Small intestine (tissue), 7 donors: ENCODE measurements around the gene AQP12B. TPM values are rescaled to one million over a fixed set of nuclear protein-coding genes. Genes with fewer than 3 reads are reported as not detected.

Experiments
- DNase-seq, 2 donors: peaks; one replicate each; pipeline versions ENCODE4 v3.0.0 to v3.0.0-alpha.2; 2013
- FAIRE-seq: peaks from 2 replicates; lab custom pipeline; 2012; peaks lifted over from hg19 to GRCh38; lab: Jason Lieb, UNC
- H3K27ac ChIP-seq, 3 donors: one replicate each; pipeline ENCODE4 v1.5.1; 2013; ENCODE audit warnings: low read length in 2 of 3, mild to moderate bottlenecking in 2 of 3, control low read depth in 1 of 3, inconsistent platforms in 1 of 3, low read depth in 1 of 3, moderate library complexity in 1 of 3
- H3K27me3 ChIP-seq, 3 donors: one replicate each; pipeline ENCODE4 v1.6.1; 2013; ENCODE audit warnings: low read length in 3 of 3, inconsistent platforms in 1 of 3; ENCODE audit not compliant: control insufficient read depth in 3 of 3, insufficient read depth in 3 of 3
- H3K36me3 ChIP-seq, 3 donors: one replicate each; pipeline ENCODE4 v1.6.1; 2013; ENCODE audit warnings: low read length in 3 of 3, inconsistent platforms in 1 of 3, low read depth in 1 of 3, mild to moderate bottlenecking in 1 of 3, moderate library complexity in 1 of 3; ENCODE audit not compliant: control insufficient read depth in 3 of 3, insufficient read depth in 2 of 3
- H3K4me1 ChIP-seq, 3 donors: one replicate each; pipeline ENCODE4 v1.6.1; 2013; ENCODE audit warnings: low read length in 2 of 3, inconsistent platforms in 1 of 3, low read depth in 1 of 3, mild to moderate bottlenecking in 1 of 3, moderate library complexity in 1 of 3; ENCODE audit not compliant: control insufficient read depth in 3 of 3, insufficient read depth in 2 of 3
- H3K4me3 ChIP-seq, 3 donors: one replicate each; pipeline ENCODE4 v1.5.1; 2013; ENCODE audit warnings: low read length in 3 of 3, control low read depth in 1 of 3, inconsistent platforms in 1 of 3, low read depth in 1 of 3, mild to moderate bottlenecking in 1 of 3, moderate library complexity in 1 of 3
- H3K9me3 ChIP-seq, 2 donors: one replicate each; pipeline ENCODE4 v1.6.1; 2013; ENCODE audit warnings: low read depth in 1 of 2, low read length in 1 of 2; ENCODE audit not compliant: control insufficient read depth in 2 of 2, insufficient read depth in 1 of 2
- WGBS, 3 donors: extraction: QIAGEN DNeasy Blood & Tissue Kit; methylation state at CpG; one replicate each; pipeline ENCODE4 v1.1.7; 2013; 5-methylcytosine and 5-hydroxymethylcytosine counted together
- polyA plus RNA-seq, 4 donors: library from polyadenylated mRNA; stranded (reverse) in 3 of 4; unstranded in 1 of 4; fragments of 200-250 nt in 3 of 4; fragments of 120-200 nt in 1 of 4; gene quantifications; one replicate each; pipeline versions ENCODE4 v1.2.1 to v1.2.3, GENCODE V29; 2013
- donor health status: healthy with polysubstance abuse.
- donor health status: control.
- donor health status: control.
- donor health status: Bipolar disorder and iron deficiency.
- donor health status: healthy.

AQP12B gene
- polyA plus RNA-seq, 4 donors = 1.3 to 11.5 TPM; not detected in 2

DNA sequence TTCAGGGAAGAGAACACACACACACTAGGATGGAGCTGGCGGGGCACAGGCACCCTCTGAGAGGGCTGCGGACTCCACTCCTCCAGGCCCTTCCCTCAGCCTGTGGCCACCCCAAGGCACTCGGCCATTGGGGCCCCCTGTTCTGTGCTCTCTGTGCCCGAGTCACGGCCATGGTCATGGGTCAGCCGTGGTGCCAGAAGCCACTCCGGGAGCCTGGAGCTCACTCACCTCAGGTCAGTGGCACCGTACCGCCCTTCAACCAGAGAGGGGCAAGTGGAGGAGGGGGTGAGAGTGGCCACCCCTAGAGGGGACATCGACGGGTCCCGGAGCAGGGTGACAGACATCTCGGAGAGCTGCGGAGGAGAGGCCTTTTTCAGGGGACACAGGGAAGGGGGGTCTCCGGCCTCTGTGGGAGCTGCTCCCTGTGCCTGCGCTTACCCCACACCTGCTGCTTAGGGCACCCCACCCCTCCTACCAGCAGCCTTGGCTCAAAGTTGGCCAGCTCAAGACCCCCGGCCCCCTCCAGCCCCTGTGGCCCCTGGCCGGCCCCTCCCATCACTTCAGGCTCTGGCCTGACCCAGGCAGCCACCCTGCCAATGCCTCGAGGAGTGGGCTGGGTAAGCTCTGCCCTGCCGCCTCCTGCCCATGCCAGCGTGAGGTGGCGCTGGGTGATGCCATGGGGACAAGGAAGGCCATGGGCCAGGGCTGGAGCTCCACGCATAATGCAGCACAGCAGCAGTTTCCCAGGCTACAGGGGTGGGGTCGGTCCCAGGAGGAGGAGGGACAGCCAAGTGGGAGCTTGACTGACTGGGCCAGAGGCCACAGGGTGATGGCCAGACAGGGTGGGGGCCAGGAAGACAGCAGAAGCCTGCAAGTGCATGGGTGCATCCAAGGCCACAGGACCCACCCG is 38.3 kb upstream of the AQP12B start:
- no peaks in the 10 kb centered on the region for H3K27me3 ChIP-seq
- DNase-seq (no peak), FAIRE-seq (no peak)
- WGBS, 3 donors = 78 to 88% (median 83%) methylated on average over 23 to 25 of the region's 25 CpGs
- H3K36me3 ChIP-seq = no peaks in the 10 kb centered on the region
- no peaks in the 10 kb centered on the region for H3K9me3 ChIP-seq
- no peak overlapping the region for H3K4me3 ChIP-seq
- H3K27ac ChIP-seq = no peak overlapping the region
- no peaks in the 10 kb centered on the region for H3K4me1 ChIP-seq

DNA sequence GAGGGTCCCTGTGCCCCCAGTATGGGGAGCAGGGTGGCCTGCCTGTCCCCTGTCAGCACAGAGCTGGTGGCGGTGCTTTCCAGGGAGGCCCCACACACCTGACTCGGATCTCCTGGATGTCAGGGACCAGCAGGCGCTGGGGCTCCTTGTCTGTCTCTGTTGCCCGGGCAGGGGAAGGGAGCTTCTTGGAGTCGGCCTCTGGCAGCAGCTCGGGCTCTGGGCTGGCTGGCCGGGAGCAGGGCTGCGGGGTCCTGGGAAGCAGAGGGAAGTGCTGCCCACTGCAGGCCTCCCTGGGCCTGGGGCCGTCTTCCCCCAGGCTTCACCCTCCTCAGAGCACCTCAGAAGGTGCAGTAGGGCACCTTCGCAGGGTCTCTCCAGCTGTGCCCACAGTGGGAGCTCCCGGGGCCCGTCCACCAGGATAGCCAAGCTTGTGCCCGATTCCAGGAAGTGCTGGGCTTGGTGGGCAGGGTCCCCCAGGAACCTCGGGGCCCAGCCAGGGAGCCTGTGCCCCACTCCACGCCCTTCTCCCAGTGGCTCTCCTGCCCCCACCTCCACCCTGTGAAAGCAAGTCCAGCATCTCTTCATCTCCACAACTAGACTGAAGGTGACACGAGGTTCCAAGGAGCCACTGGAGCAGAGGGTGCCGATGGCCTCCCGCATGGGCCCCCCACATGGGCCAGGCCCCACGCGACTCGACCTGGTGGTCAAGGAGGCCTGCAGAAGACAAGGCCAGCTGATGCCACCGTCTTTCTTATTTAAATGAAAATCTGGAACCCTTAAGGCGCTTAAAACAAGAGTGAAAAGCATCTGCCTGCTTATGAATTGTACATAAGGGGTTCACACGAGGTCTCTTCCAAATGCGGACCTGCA is 37.2 kb upstream of the AQP12B start:
- FAIRE-seq (no peak), DNase-seq (no peak)
- no peak overlapping the region for H3K4me3 ChIP-seq
- H3K9me3 ChIP-seq = no peaks in the 10 kb centered on the region
- H3K27ac ChIP-seq = no peak overlapping the region
- H3K36me3 ChIP-seq = no peaks in the 10 kb centered on the region
- H3K27me3 ChIP-seq = no peaks in the 10 kb centered on the region
- 73 to 86% (median 79%) methylated on average over 23 to 25 of the region's 25 CpGs for WGBS, 3 donors
- no peaks in the 10 kb centered on the region for H3K4me1 ChIP-seq

DNA sequence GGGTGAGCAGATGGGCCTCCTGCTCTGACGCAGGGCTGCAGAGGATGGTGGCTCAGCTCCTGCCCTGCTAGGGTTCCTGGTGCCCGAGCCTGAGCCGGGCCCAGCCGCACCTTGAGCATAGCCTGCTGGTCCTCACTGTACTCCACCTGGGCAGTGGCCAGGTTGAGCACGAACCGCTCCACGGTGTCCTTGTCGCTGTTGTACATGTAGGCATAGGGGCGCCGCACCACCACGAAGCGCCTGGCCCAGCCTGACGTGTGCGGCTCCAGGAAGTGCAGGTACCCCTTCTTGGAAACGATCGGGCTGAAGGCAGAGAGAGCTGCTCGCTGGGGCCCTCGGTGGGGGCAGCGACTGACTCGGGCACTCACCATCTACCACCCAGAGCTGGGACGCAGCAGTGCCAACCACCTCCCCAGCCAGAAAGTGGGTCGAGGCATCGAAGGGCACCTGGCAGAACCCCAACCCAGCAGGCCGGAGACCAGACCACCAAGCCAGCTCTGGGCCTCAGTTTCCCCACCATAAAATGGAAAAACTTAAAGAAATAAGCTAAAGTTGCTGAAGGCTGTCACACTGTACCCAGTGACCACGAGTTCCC is 36.3 kb upstream of the AQP12B start:
- H3K4me1 ChIP-seq = no peaks in the 10 kb centered on the region
- no peak for DNase-seq
- 85 to 89% (median 86%) methylated on average over 25 of the region's 25 CpGs for WGBS, 3 donors

DNA sequence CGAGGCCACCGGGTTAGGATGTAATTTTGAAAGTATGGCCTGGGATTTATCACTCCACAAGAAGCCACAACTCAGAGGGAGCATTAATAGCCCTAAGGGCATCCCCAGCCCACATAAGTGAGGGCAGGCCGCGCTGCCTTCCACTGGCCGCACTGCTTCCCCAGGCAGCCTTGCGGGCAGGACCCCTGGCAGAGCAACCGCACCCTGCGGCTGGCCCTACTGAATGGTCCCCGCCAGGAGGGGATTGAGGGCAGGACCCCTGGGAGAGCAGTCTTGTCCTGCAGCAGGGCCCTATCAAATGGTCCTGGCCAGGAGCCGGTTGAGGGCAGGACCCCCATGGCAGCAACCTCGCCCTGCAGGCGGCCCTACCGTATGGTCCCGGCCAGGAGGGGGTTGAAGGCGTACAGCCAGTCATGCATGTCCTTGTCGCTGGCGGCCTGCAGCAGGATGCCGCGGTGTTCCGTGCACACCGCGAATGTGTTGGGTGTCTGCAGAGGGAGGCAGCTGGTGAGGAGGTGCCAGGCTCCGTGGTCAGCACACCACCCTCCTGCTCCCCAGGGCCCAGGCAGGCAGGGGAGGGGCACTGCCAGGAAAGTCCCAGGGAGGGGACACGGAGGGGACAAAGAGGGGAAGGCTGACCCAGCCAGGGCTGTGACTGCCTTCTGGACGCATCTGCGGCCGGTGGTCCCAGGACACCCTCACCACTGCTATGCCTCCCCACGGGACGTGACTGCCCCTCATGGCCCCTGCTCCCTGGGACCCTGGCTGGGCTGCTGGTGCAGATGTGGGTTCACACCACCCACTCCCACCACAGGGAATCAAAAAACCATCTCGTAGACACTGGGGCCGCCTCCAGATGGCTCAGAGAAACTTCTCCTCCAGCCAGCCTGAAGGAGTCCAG is 35.2 kb upstream of the AQP12B start:
- WGBS, 3 donors = 86 to 89% (median 87%) methylated on average over 22 to 30 of the region's 31 CpGs
- Histone ChIP-seq H3K27me3 (no peaks in the 10 kb centered on the region), H3K27ac (no peak overlapping the region), H3K9me3 (no peaks in the 10 kb centered on the region), H3K36me3 (no peaks in the 10 kb centered on the region), H3K4me1 (no peaks in the 10 kb centered on the region), H3K4me3 (no peak overlapping the region)
- no peak for DNase-seq
- no peak for FAIRE-seq

More for the DNA sequence above, 36.3 kb upstream of the AQP12B start:
- Histone ChIP-seq H3K9me3 (no peaks in the 10 kb centered on the region), H3K27ac (no peak overlapping the region), H3K36me3 (no peaks in the 10 kb centered on the region), H3K4me3 (no peak overlapping the region), H3K27me3 (no peaks in the 10 kb centered on the region)
- FAIRE-seq = no peak

DNA sequence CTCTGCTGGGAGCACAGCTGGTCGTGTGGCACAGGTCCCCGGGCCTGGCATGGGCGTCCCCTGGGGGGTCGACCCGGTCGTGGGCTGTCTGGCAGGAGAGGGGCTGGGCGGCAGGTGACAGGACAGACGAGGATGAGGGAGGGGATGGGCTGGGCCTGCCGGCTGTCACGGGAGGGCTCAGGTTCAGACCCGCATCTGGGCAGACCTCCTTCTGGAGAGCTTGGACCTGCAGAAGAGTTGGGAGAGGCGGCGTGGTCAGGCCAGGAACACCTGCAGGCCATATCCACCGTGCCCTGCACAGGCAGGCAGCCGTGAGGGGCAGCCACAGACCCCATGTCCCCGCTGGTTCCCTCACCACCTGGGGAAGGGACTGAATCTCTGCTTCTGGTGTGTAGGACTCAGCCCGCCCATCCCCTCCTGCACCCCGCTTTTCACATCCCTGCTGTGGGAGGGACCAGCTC is 34.5 kb upstream of the AQP12B start:
- DNase-seq (no peak), FAIRE-seq (no peak)
- Histone ChIP-seq H3K27me3 (no peaks in the 10 kb centered on the region), H3K4me1 (no peaks in the 10 kb centered on the region), H3K36me3 (no peaks in the 10 kb centered on the region), H3K27ac (no peak overlapping the region), H3K4me3 (no peak overlapping the region), H3K9me3 (no peaks in the 10 kb centered on the region)
- 77 to 85% (median 82%) methylated on average over 16 to 18 of the region's 18 CpGs for WGBS, 3 donors

DNA sequence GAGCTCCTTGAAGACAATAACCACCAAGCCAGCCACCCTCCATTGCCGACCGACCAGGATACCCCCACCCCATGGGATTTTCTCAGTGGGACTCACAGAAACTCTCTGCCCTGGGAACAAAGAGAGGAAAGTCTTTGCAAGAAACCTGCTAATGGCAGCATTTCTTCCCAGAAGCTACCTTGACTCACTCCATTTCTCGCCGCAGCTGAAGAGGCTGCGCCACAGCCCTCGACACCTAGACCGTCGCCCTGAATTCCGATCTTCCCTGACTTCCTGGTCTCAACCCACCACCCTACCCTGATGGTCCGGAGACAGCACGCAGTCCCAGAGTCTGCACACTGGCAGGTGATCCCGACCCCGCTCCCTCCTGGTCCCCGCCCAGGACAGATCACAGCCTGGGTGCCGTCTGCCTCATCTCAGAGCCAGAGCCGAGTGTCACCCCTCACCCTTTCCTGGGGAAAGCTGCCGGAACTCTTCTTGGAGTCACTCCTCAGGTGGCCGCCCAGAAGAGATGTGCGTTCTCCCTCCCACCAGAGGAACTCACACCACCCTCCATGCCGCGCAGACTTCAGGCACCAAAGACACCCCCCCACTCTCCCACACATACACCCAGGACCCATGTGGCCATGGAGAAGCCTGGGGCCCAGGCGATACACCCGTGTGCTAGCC is 33.6 kb upstream of the AQP12B start:
- Histone ChIP-seq H3K36me3 (no peaks in the 10 kb centered on the region), H3K9me3 (no peaks in the 10 kb centered on the region), H3K4me1 (peaks cover 0 to 1% (median 0%) of the 10 kb centered on the region in 3 donors), H3K27me3 (no peaks in the 10 kb centered on the region), H3K27ac (no peak overlapping the region), H3K4me3 (no peak overlapping the region)
- no peak for DNase-seq
- whole genome bisulfite sequencing, 3 donors = 89 to 91% (median 89%) methylated on average over 23 of the region's 23 CpGs
- FAIRE-seq = no peak
